HepG2 (cell line): Measurements from ENCODE around the gene PARVA. TPM values are rescaled to one million over a fixed set of nuclear protein-coding genes. Genes with fewer than 3 reads are reported as not detected.

Experiments
- CEBPZ ChIP-seq: IDR thresholded peaks from 2 replicates; pipeline ENCODE4 v1.6.1; 2012; ENCODE audit warnings: low read length, improper control_type of control experiment
- HMGXB3 ChIP-seq: sonication (generic); formaldehyde crosslinking; IDR thresholded peaks from 2 replicates; pipeline ENCODE4 v1.4.0; 2020; ENCODE audit warnings: missing genetic modification reagents, borderline replicate concordance
- IKZF1 ChIP-seq: fragments of 450-650 bp; IDR thresholded peaks from 2 replicates; pipeline ENCODE4 v1.7.1; 2016
- SP140L ChIP-seq: sonication (generic); formaldehyde crosslinking; IDR thresholded peaks from 2 replicates; pipeline ENCODE4 v1.4.0; 2020; ENCODE audit warnings: missing genetic modification reagents, borderline replicate concordance
- ZBTB7A ChIP-seq: sonication (generic); formaldehyde crosslinking; IDR thresholded peaks from 2 replicates; pipeline ENCODE4 v1.8.0; 2022; ENCODE audit warnings: mild to moderate bottlenecking, missing genetic modification reagents
- ZNF567 ChIP-seq: sonication (generic); formaldehyde crosslinking; IDR thresholded peaks from 2 replicates; pipeline ENCODE4 v1.8.1; 2023; ENCODE audit warnings: mild to moderate bottlenecking, missing genetic modification reagents, borderline replicate concordance
- ZNF674 ChIP-seq: sonication (generic); formaldehyde crosslinking; IDR thresholded peaks from 2 replicates; pipeline ENCODE4 v1.5.0; 2020; ENCODE audit warnings: low read depth, mild to moderate bottlenecking, missing genetic modification reagents
- ZNF777 ChIP-seq: sonication (generic); formaldehyde crosslinking; IDR thresholded peaks from 2 replicates; pipeline ENCODE4 v1.4.0; 2020; ENCODE audit warnings: missing genetic modification reagents
- polyA plus RNA-seq, 8 experiments: library from polyadenylated mRNA; depleted of rRNA in 3 of 8; stranded (reverse) in 7 of 8; unstranded in 1 of 8; fragments of >200 nt; fragmentation: Illumina TruSeq in 4 of 8; extraction: Trizol in 4 of 8; gene quantifications; 2 replicates each; pipeline versions ENCODE4 v1.2.1 to v1.2.3, GENCODE V29; 2011 to 2016; ENCODE audit warnings: low read depth in 4 of 8, missing spikeins in 1 of 8, mixed read lengths in 1 of 8; ENCODE audit not compliant: insufficient read depth in 1 of 8
- total RNA-seq, 5 experiments: library from RNA; depleted of rRNA; stranded (reverse); fragments of >200 nt; fragmentation: Illumina TruSeq; extraction: Trizol; gene quantifications; 2 replicates each; pipeline ENCODE4 v1.2.3, GENCODE V29; 2016; ENCODE audit warnings: low read depth in 1 of 5
- TF ChIP-seq, protein P1 (sequence below): sonication (generic); formaldehyde crosslinking; IDR thresholded peaks from 2 replicates; pipeline ENCODE4; 2020; ENCODE audit warnings: missing genetic modification reagents, mild to moderate bottlenecking, borderline replicate concordance

The PARVA gene
- total and polyA plus RNA-seq, 2 of the 13 experiments (the other 11 are each of a cell fraction or from before 2014, with no cell fraction given) = 5.9 to 9.1 TPM

- TF ChIP-seq SP140L (no peak), ZNF777 (CRISPR knock-in tag) (no peak), ZBTB7A (CRISPR knock-in tag) (no peak), IKZF1 (no peak), ZNF674 (CRISPR knock-in tag) (no peak), ZNF567 (CRISPR knock-in tag) (no peak), CEBPZ (no peak), HMGXB3 (CRISPR knock-in tag) (no peak)
- TF ChIP-seq, protein P1, sequence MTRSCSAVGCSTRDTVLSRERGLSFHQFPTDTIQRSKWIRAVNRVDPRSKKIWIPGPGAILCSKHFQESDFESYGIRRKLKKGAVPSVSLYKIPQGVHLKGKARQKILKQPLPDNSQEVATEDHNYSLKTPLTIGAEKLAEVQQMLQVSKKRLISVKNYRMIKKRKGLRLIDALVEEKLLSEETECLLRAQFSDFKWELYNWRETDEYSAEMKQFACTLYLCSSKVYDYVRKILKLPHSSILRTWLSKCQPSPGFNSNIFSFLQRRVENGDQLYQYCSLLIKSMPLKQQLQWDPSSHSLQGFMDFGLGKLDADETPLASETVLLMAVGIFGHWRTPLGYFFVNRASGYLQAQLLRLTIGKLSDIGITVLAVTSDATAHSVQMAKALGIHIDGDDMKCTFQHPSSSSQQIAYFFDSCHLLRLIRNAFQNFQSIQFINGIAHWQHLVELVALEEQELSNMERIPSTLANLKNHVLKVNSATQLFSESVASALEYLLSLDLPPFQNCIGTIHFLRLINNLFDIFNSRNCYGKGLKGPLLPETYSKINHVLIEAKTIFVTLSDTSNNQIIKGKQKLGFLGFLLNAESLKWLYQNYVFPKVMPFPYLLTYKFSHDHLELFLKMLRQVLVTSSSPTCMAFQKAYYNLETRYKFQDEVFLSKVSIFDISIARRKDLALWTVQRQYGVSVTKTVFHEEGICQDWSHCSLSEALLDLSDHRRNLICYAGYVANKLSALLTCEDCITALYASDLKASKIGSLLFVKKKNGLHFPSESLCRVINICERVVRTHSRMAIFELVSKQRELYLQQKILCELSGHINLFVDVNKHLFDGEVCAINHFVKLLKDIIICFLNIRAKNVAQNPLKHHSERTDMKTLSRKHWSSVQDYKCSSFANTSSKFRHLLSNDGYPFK (CRISPR knock-in tag) = no peak
Observed at GRCh38 chr11:12560362-12560761, 183.0 kb downstream of the PARVA start (continued).
